Dedifferentiated amniotic fluid mesenchymal stem cell (primary cell): Measurements from ENCODE around the gene RPS25.
"Not testable (repeated sequence)": the region's sequence is repeated elsewhere in the genome, so short reads cannot be mapped to it uniquely, and the experiment has no call there.

Source experiments
- DNase-seq: peaks from one replicate; pipeline ENCODE4 v3.0.0-alpha.2; 2016; ENCODE audit errors: extremely low spot score

The RPS25 gene

GRCh38 chr11:119015054-119015611 is 3.0 kb downstream of the RPS25 start:
- DNase-seq, result no peak

GRCh38 chr11:119014209-119014924 is 3.8 kb downstream of the RPS25 start:
- no peak for DNase-seq

- no peak for DNase-seq
Measured at GRCh38 chr11:119012629-119013170, 5.4 kb downstream of the RPS25 start.

- no peak for DNase-seq
Measured at GRCh38 chr11:119011476-119012053, 6.6 kb downstream of the RPS25 start.

GRCh38 chr11:119006656-119007055 is 11.5 kb downstream of the RPS25 start:
- DNase-seq, result no peak

GRCh38 chr11:119000906-119001305 is 17.2 kb downstream of the RPS25 start:
- no peak for DNase-seq

- DNase-seq, result no peak
Measured at GRCh38 chr11:118998822-118999221, 19.3 kb downstream of the RPS25 start.

GRCh38 chr11:118998388-118998717 is 19.8 kb downstream of the RPS25 start:
- no peak for DNase-seq

GRCh38 chr11:118997627-118998387 is 20.3 kb downstream of the RPS25 start, which contains the start of gene CENATAC:
Gene CENATAC (plus strand): TSS chr11:118998138. CDS start chr11:118998198, 60 bp downstream.
- DNase-seq, result peak; percentile 73

GRCh38 chr11:118996926-118997626 is 21.1 kb downstream of the RPS25 start:
- no peak for DNase-seq

- DNase-seq, result not testable (repeated sequence)
Measured at GRCh38 chr11:118991486-118992038, 26.6 kb downstream of the RPS25 start.

GRCh38 chr11:118988280-118988679 is 29.9 kb downstream of the RPS25 start:
- no peak for DNase-seq

- no peak for DNase-seq
Measured at GRCh38 chr11:118984825-118985224, 33.3 kb downstream of the RPS25 start.

GRCh38 chr11:118984337-118984736 is 33.8 kb downstream of the RPS25 start:
- DNase-seq, result not testable (repeated sequence)

GRCh38 chr11:118980191-118980881 is 37.8 kb downstream of the RPS25 start:
- DNase-seq, result no peak

- no peak for DNase-seq
Measured at GRCh38 chr11:118979434-118979833, 38.7 kb downstream of the RPS25 start.

GRCh38 chr11:118975771-118976709 is 42.1 kb downstream of the RPS25 start:
- no peak for DNase-seq

GRCh38 chr11:118973985-118974384 is 44.2 kb downstream of the RPS25 start:
- no peak for DNase-seq

- DNase-seq, result no peak
Measured at GRCh38 chr11:118971646-118972045, 46.5 kb downstream of the RPS25 start, which contains the start of gene FOXR1. Gene FOXR1 (plus strand): TSS chr11:118971761. CDS start chr11:118971932, 171 bp downstream.
